K562 (cell line): Measurements from ENCODE around the gene SCAANT1.

Experiments used
- SIN3B ChIP-seq: fragments of 450-650 bp; IDR thresholded peaks from 2 replicates; pipeline ENCODE4 v1.6.1; 2017; ENCODE audit warnings: low read depth, mild to moderate bottlenecking, moderate library complexity
- SMARCE1 ChIP-seq: fragments of 450-650 bp; IDR thresholded peaks from 2 replicates; pipeline ENCODE4 v1.7.1; 2016; ENCODE audit warnings: mild to moderate bottlenecking
- ZNF780A ChIP-seq: fragments of 250-450 bp; sonication (Bioruptor Pico); IDR thresholded peaks from 2 replicates; pipeline ENCODE4 v1.5.0; 2021; ENCODE audit warnings: mild to moderate bottlenecking

- TF ChIP-seq ZNF780A (no peak), SMARCE1 (no peak), SIN3B (no peak)
Observed at GRCh38 chr3:63891518-63891917, 20.7 kb downstream of the SCAANT1 start.
